ENCODE results near the gene PLA2G6. TPM values are rescaled to one million over a fixed set of nuclear protein-coding genes. Genes with fewer than 3 reads are reported as not detected.
A peak's percentile ranks its signal among the peaks of the same experiment; 100 is the strongest.

The PLA2G6 gene
- total and polyA plus RNA-seq, 9 of the 15 experiments (the other 6 are each of a cell fraction or from before 2014, with no cell fraction given) = 0.11 to 12.2 (median 9.7) TPM

GRCh38 chr22:38114484-38115398 lies 66.9 kb downstream of the PLA2G6 start:
- Histone ChIP-seq H3K27ac (ENCODE audit: extremely low read depth, low read depth, low read length) (no peak overlapping the region), H2AFZ (ENCODE audit: low read depth, low read length) (no peak overlapping the region), H4K20me1 (replicated peaks; ENCODE audit: control insufficient read depth, insufficient read depth, low read length) (no peaks in the 10 kb centered on the region), H3K27me3 (ENCODE audit: control insufficient read depth in 2 of 2, insufficient read depth in 2 of 2, low read length in 2 of 2) (no peaks in the 10 kb centered on the region), H3K9ac (ENCODE audit: insufficient read depth in 1 of 2, low read depth in 2 of 2, low read length in 2 of 2) (peak overlapping the region in 1 of 2 experiments; percentile 35; a peak in 1 of 4 replicates), H3K4me3 (no peak overlapping the region), H3K9me3 (replicated peaks; ENCODE audit: control insufficient read depth, insufficient read depth, low read depth, low read length) (no peaks in the 10 kb centered on the region), H3K79me2 (ENCODE audit: control insufficient read depth, insufficient read depth, low read length) (no peaks in the 10 kb centered on the region), H3K9me1 (ENCODE audit: control insufficient read depth, insufficient read depth, low read length) (no peaks in the 10 kb centered on the region), H3K4me1 (replicated peaks in 1 of 2; ENCODE audit: control insufficient read depth in 2 of 2, insufficient read depth in 2 of 2, low read length in 2 of 2) (peaks cover 0 to 33% of the 10 kb centered on the region in 2 experiments; a peak in 2 of 5 replicates), H3K4me2 (ENCODE audit: insufficient read depth, low read length) (no peak overlapping the region), H3K36me3 (ENCODE audit: control insufficient read depth, insufficient read depth, low read length) (no peaks in the 10 kb centered on the region)
- ATAC-seq (peak; percentile 98), DNase-seq (ENCODE audit: extremely low read depth in 1 of 4, low spot score in 3 of 4) (peak; percentile 75 to 80 (median 76)), FAIRE-seq (peak; percentile 63)
- intact Hi-C loops (cut with micrococcal nuclease) (loop anchor here (10.0 kb wide), 1 partner anchor 90 kb away; the partner anchor contains the start of gene MAFF), in situ Hi-C loops (cut with MboI) (no loop called here)
- WGBS (ENCODE audit: insufficient coverage, low coverage, missing lambda C conversion rate) = 36% methylated on average over 18 of the region's 32 CpGs
- CTCF ChIA-PET (ENCODE audit: low intra/inter-chr PET ratio) = interaction anchor here (0.5 kb wide), 1 partner anchor 100 kb away, joined by 3 read pairs; no protein-coding TSS in a partner anchor
- POLR2A ChIA-PET = interaction anchor here (0.6 to 1.6 kb wide), 4 partner anchors 11 to 115 kb away, joined by 3 to 5 read pairs (median 4); partner anchors contain the start of gene MAFF
- BruUV-seq (replicated peaks) = no TSS peak
- TF ChIP-seq RB1 (IDR thresholded peaks at IDR 0.05; ENCODE audit: low read depth) (peak; percentile 40; the same call in 1 of the 2 replicates), FUS (optimal IDR thresholded peaks at IDR 0.05; ENCODE audit: low read depth, low read length) (no peak), CTCFL (IDR thresholded peaks at IDR 0.05; ENCODE audit: borderline replicate concordance, insufficient read depth, low read depth, low read length, poor library complexity, severe bottlenecking) (peak; percentile 56), ZBTB7A (IDR thresholded peaks at IDR 0.05; ENCODE audit: borderline replicate concordance, control insufficient read depth, low read depth, low read length) (no peak), BCL6 (CRISPR knock-in tag; IDR thresholded peaks at IDR 0.05) (no peak), TFAM (CRISPR knock-in tag; conservative IDR thresholded peaks at IDR 0.05) (no peak), ZNF639 (CRISPR knock-in tag; conservative IDR thresholded peaks at IDR 0.05 in 1 of 2, IDR thresholded peaks at IDR 0.05 in 1 of 2) (no peak), EP300 (IDR thresholded peaks at IDR 0.05; ENCODE audit: low read length) (no peak), CTBP1 (IDR thresholded peaks at IDR 0.05; ENCODE audit: borderline replicate concordance) (peak; percentile 34; the same call in 1 of the 2 replicates), CBFB (CRISPR knock-in tag; IDR thresholded peaks at IDR 0.05) (no peak)

All from K562 (cell line).